K562 (cell line): ENCODE data around the gene TRNAU1AP. TPM values are rescaled to one million over a fixed set of nuclear protein-coding genes. Genes with fewer than 3 reads are reported as not detected.

Experiments used
- ATF6 ChIP-seq: sonication (generic); formaldehyde crosslinking; IDR thresholded peaks from 2 replicates; pipeline ENCODE4 v1.4.0; 2020; ENCODE audit warnings: mild to moderate bottlenecking, missing genetic modification reagents
- BRCA1 ChIP-seq, 2 experiments: fragments of 450-650 bp in 1 of 2; sonication (generic) in 1 of 2; formaldehyde crosslinking in 1 of 2; IDR thresholded peaks; 2 replicates each; pipeline versions ENCODE4 v1.5.0 to v1.6.1; 2017 to 2020; ENCODE audit warnings: mild to moderate bottlenecking in 1 of 2, missing genetic modification reagents in 1 of 2
- CTCFL ChIP-seq: IDR thresholded peaks from 2 replicates; pipeline ENCODE4 v1.6.1; 2011; ENCODE audit warnings: borderline replicate concordance, low read depth, mild to moderate bottlenecking, moderate library complexity, low read length; ENCODE audit not compliant: insufficient read depth, poor library complexity, severe bottlenecking
- CXXC5 ChIP-seq: fragments of 250-450 bp; sonication (Bioruptor Pico); IDR thresholded peaks from 2 replicates; pipeline ENCODE4 v1.8.0; 2022; ENCODE audit warnings: inconsistent platforms, mild to moderate bottlenecking, moderate library complexity
- ERF ChIP-seq: fragments of 450-650 bp; formaldehyde crosslinking; IDR thresholded peaks from 2 replicates; pipeline ENCODE4 v1.4.0; 2020; ENCODE audit warnings: mild to moderate bottlenecking, mixed read lengths
- ETV1 ChIP-seq: fragments of 450-650 bp; conservative IDR thresholded peaks from 2 replicates; pipeline ENCODE4 v1.6.1; 2016; ENCODE audit warnings: missing genetic modification characterization, control low read depth, low read depth, missing compliant biosample characterization
- GATA2 ChIP-seq: sonication (generic); formaldehyde crosslinking; IDR thresholded peaks from 2 replicates; pipeline ENCODE4 v1.4.0; 2020; ENCODE audit warnings: mild to moderate bottlenecking, missing genetic modification reagents
- HCFC1 ChIP-seq: IDR thresholded peaks from 2 replicates; pipeline ENCODE4 v1.6.1; 2012; ENCODE audit warnings: low read depth, low read length, improper control_type of control experiment
- HDAC1 ChIP-seq, 2 experiments: fragments of 450-650 bp; IDR thresholded peaks; 2 replicates each; pipeline ENCODE4 v1.6.1; 2016 to 2017; ENCODE audit warnings: inconsistent platforms in 1 of 2, mild to moderate bottlenecking in 1 of 2, moderate library complexity in 1 of 2
- MYNN ChIP-seq, 2 experiments: sonication (generic); formaldehyde crosslinking in 1 of 2; IDR thresholded peaks; 2 replicates each; pipeline versions ENCODE4 v1.5.0 to v1.6.1; 2016 to 2020; ENCODE audit warnings: antibody characterized with exemption in 1 of 2, missing genetic modification reagents in 1 of 2
- NONO ChIP-seq, 2 experiments: fragments of 200-400 bp in 1 of 2; fragments of 450-650 bp in 1 of 2; formaldehyde crosslinking in 1 of 2; IDR thresholded peaks; 2 replicates each; pipeline ENCODE4 v1.6.1; 2017; ENCODE audit warnings: low read depth in 2 of 2, mild to moderate bottlenecking in 2 of 2, moderate library complexity in 2 of 2, low read length in 1 of 2
- NR2C2 ChIP-seq, 2 experiments: fragments of 200-800 bp in 1 of 2; sonication (Bioruptor generic) in 1 of 2; sonication (generic) in 1 of 2; formaldehyde crosslinking in 1 of 2; IDR thresholded peaks; 2 replicates each; pipeline versions ENCODE4 v1.6.1 to v1.8.0; 2016 to 2022; ENCODE audit warnings: mild to moderate bottlenecking in 1 of 2, missing compliant biosample characterization in 1 of 2, missing genetic modification characterization in 1 of 2, missing genetic modification reagents in 1 of 2
- RBM14 ChIP-seq: fragments of 200-400 bp; formaldehyde crosslinking; IDR thresholded peaks from 2 replicates; pipeline ENCODE4 v1.6.1; 2018; ENCODE audit warnings: low read depth, mild to moderate bottlenecking, low read length, moderate library complexity, borderline replicate concordance; ENCODE audit not compliant: insufficient read depth
- SP1 ChIP-seq: sonication (generic); formaldehyde crosslinking; IDR thresholded peaks from 2 replicates; pipeline ENCODE4 v1.8.1; 2022; ENCODE audit warnings: mild to moderate bottlenecking, missing genetic modification reagents
- SRF ChIP-seq, 2 experiments: fragments of 250-450, 450-650 bp in 1 of 2; sonication (Bioruptor Pico) in 1 of 2; sonication (generic) in 1 of 2; formaldehyde crosslinking; IDR thresholded peaks; 2 replicates each; pipeline versions ENCODE4 v1.5.0 to v1.5.1; 2020 to 2022; ENCODE audit warnings: mild to moderate bottlenecking in 1 of 2, missing genetic modification reagents in 1 of 2
- ZEB2 ChIP-seq: fragments of 450-650 bp; IDR thresholded peaks from 2 replicates; pipeline ENCODE4 v1.6.1; 2016
- polyA plus RNA-seq, 8 experiments: library from polyadenylated mRNA; depleted of rRNA in 4 of 8; stranded (reverse) in 5 of 8; unstranded in 3 of 8; fragments of >200 nt; fragmentation: Nextera tagmentation in 2 of 8; fragmentation: Illumina TruSeq in 1 of 8; extraction: Ambion mirVana in 2 of 8; extraction: Trizol in 1 of 8; gene quantifications; 2 replicates each; pipeline versions ENCODE4 v1.2.1 to v1.2.3, GENCODE V29; 2011 to 2014; ENCODE audit warnings: inconsistent platforms in 1 of 8, missing spikeins in 1 of 8
- total RNA-seq, 7 experiments: library from RNA; depleted of rRNA in 6 of 7; stranded (reverse); fragments of >200 nt in 6 of 7; fragmentation: Illumina TruSeq in 2 of 7; extraction: Trizol in 2 of 7; gene quantifications; 2 replicates each; pipeline versions ENCODE4 v1.2.1 to v1.2.3, GENCODE V29; 2011 to 2021; ENCODE audit warnings: low replicate concordance in 1 of 7
- TF ChIP-seq, protein P1 (sequence below): fragments of 450-650 bp; formaldehyde crosslinking; conservative IDR thresholded peaks from 2 replicates; pipeline ENCODE4 v1.4.0; 2022; ENCODE audit warnings: mild to moderate bottlenecking, missing genetic modification characterization
- TF ChIP-seq, protein P2 (sequence below): sonication (generic); formaldehyde crosslinking; IDR thresholded peaks from 2 replicates; pipeline ENCODE4 v1.8.0; 2022; ENCODE audit warnings: missing genetic modification reagents, mild to moderate bottlenecking, moderate library complexity, borderline replicate concordance

TRNAU1AP gene
- total and polyA plus RNA-seq, 9 of the 15 experiments (the other 6 are each of a cell fraction or from before 2014, with no cell fraction given), result 34.9 to 110 (median 46.3) TPM

DNA sequence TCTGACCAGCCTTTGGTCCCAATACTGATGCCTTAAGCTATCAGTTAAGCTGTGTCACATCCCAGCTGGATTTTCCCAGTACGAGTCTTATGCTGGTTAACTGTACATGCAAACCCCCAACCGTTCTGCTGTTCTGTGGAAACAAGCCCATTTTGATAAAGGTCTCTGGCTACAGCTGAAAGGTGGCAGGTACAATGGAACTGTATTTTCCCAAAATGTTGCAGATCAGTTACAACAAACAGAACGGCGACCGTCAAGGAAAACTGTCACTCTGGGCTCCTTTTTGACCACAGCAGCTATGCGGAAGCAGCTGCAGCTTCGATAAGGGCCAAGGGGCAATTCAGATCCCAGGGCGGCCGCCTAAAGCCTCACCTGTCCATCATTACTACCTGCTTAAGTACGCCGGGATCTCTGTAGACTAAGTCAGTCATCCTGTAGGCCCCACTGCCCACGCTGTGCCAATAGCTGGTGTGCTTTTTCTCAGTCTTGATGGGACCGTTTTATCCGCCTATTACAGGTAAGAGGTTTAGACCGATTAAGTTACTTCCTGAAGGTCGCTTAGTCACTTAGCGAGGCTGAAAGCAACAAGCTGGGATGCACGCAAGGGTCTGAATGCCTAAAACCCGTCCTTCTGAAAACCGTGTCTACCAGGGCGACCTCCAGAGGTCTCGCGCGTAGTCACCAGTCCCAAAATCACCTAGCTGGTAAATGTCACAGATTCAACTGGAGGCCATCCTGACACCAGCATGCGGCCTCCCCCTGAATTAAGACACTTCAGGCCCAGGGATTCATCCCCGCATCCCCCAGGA is 28.0 kb downstream of the TRNAU1AP start (continued):
- TF ChIP-seq SRF (CRISPR knock-in tag; IDR thresholded peaks at IDR 0.05) (peak in 1 of 2 experiments; percentile 7; a peak in 1 of 4 replicates), NONO (IDR thresholded peaks at IDR 0.05; ENCODE audit: low read depth in 2 of 2, low read length in 1 of 2) (no peak), HCFC1 (no peak), BRCA1 (IDR thresholded peaks at IDR 0.05) (no peak), BRCA1 (CRISPR knock-in tag; IDR thresholded peaks at IDR 0.05) (0 out of 2 replicates have a peak, but pooled peaks have one; percentile 8), NR2C2 (CRISPR knock-in tag; IDR thresholded peaks at IDR 0.05) (peak; percentile 21; the same call in 1 of the 2 replicates), NR2C2 (tag; IDR thresholded peaks at IDR 0.05) (no peak), ZEB2 (no peak; the same call in 1 of the 2 replicates), ERF (0 out of 2 replicates have a peak, but pooled peaks have one; percentile 25), MYNN (IDR thresholded peaks at IDR 0.05) (no peak), MYNN (CRISPR knock-in tag; IDR thresholded peaks at IDR 0.05) (0 out of 2 replicates have a peak, but pooled peaks have one; percentile 31), SP1 (CRISPR knock-in tag) (no peak; the same call in 1 of the 2 replicates), ETV1 (tag) (peak; percentile 25), CXXC5 (CRISPR knock-in tag) (peak; percentile 6; the same call in 1 of the 2 replicates), RBM14 (no peak), HDAC1 (IDR thresholded peaks at IDR 0.05) (peak in 1 of 2 experiments; percentile 22; a peak in 1 of 4 replicates), ATF6 (CRISPR knock-in tag) (peak; percentile 29; the same call in 1 of the 2 replicates), GATA2 (CRISPR knock-in tag) (peak; percentile 57; the same call in 1 of the 2 replicates), CTCFL (peak; percentile 50)
- TF ChIP-seq, protein P1, sequence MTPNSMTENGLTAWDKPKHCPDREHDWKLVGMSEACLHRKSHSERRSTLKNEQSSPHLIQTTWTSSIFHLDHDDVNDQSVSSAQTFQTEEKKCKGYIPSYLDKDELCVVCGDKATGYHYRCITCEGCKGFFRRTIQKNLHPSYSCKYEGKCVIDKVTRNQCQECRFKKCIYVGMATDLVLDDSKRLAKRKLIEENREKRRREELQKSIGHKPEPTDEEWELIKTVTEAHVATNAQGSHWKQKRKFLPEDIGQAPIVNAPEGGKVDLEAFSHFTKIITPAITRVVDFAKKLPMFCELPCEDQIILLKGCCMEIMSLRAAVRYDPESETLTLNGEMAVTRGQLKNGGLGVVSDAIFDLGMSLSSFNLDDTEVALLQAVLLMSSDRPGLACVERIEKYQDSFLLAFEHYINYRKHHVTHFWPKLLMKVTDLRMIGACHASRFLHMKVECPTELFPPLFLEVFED (CRISPR knock-in tag), result no peak
- TF ChIP-seq, protein P2, sequence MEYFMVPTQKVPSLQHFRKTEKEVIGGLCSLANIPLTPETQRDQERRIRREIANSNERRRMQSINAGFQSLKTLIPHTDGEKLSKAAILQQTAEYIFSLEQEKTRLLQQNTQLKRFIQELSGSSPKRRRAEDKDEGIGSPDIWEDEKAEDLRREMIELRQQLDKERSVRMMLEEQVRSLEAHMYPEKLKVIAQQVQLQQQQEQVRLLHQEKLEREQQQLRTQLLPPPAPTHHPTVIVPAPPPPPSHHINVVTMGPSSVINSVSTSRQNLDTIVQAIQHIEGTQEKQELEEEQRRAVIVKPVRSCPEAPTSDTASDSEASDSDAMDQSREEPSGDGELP, result peak; percentile 83
